ENCODE results near the gene CAV1.

DNA sequence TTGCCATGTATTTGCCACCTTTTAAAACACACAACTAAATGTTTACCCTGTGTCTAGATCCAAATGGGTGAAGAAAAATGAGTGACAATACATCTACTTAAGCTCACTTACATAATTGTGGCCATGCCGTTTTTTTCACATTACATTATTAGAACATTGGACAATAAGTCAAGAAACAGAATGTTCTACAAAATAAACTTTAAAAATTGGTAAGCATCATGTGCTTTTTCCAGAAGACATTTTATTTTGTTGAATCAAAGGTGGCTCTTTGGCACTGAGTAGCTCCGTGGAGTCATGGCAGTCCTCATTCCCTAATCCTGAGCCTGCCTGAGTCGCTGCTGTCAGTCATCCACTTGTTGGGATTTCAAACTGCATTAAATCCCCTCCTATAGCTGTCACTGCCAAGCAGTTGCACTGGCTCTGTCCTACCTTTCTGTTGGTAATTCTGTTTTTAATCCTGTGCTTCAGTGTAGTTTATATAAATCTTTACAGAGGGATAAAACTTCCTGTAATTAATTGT is 32.3 kb downstream of the CAV1 start:
- TF ChIP-seq, protein P1, sequence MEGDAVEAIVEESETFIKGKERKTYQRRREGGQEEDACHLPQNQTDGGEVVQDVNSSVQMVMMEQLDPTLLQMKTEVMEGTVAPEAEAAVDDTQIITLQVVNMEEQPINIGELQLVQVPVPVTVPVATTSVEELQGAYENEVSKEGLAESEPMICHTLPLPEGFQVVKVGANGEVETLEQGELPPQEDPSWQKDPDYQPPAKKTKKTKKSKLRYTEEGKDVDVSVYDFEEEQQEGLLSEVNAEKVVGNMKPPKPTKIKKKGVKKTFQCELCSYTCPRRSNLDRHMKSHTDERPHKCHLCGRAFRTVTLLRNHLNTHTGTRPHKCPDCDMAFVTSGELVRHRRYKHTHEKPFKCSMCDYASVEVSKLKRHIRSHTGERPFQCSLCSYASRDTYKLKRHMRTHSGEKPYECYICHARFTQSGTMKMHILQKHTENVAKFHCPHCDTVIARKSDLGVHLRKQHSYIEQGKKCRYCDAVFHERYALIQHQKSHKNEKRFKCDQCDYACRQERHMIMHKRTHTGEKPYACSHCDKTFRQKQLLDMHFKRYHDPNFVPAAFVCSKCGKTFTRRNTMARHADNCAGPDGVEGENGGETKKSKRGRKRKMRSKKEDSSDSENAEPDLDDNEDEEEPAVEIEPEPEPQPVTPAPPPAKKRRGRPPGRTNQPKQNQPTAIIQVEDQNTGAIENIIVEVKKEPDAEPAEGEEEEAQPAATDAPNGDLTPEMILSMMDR (IDR thresholded peaks at IDR 0.05): no peak
- TF ChIP-seq POLR2A (IDR thresholded peaks at IDR 0.05): no peak

Measured in testis (tissue), 2 donors.